Karpas-422 (cell line): ENCODE measurements around the gene AKNA. TPM values are rescaled to one million over a fixed set of nuclear protein-coding genes. Genes with fewer than 3 reads are reported as not detected.

ENCODE experiments used
- DNase-seq: peaks from one replicate; pipeline ENCODE4 v3.0.0-alpha.2; 2015
- H2AFZ ChIP-seq: fragments of 200-600 bp; sonication (generic); 2 replicates; pipeline ENCODE4 v1.6.1; 2014; ENCODE audit warnings: antibody characterized with exemption, low read length, mixed read lengths
- H3K27ac ChIP-seq: fragments of 200-600 bp; sonication (generic); 2 replicates; pipeline ENCODE4 v1.5.1; 2014; ENCODE audit warnings: mild to moderate bottlenecking, low read length, moderate library complexity
- H3K27me3 ChIP-seq: fragments of 200-600 bp; sonication (generic); 2 replicates; pipeline ENCODE4 v1.6.1; 2014; ENCODE audit warnings: low read length, mixed read lengths
- H3K36me3 ChIP-seq: fragments of 200-600 bp; sonication (generic); 2 replicates; pipeline ENCODE4 v1.6.1; 2014; ENCODE audit warnings: low read length, mixed read lengths; ENCODE audit not compliant: insufficient read depth
- H3K4me1 ChIP-seq: fragments of 200-600 bp; sonication (generic); 2 replicates; pipeline ENCODE4 v1.6.1; 2014; ENCODE audit warnings: mild to moderate bottlenecking, low read length, mixed read lengths
- H3K4me2 ChIP-seq: fragments of 200-600 bp; sonication (generic); 2 replicates; pipeline ENCODE4 v1.6.1; 2014; ENCODE audit warnings: low read length, low read depth, mild to moderate bottlenecking; ENCODE audit not compliant: poor library complexity, severe bottlenecking
- H3K4me3 ChIP-seq: fragments of 200-600 bp; sonication (generic); 2 replicates; pipeline ENCODE4 v1.5.1; 2014; ENCODE audit warnings: mild to moderate bottlenecking, antibody characterized with exemption, low read length, mixed read lengths
- H3K79me2 ChIP-seq: fragments of 200-600 bp; sonication (generic); 2 replicates; pipeline ENCODE4 v1.6.1; 2014; ENCODE audit warnings: mild to moderate bottlenecking, low read length, mixed read lengths
- H3K9ac ChIP-seq: fragments of 200-600 bp; sonication (generic); 2 replicates; pipeline ENCODE4 v1.6.0; 2014; ENCODE audit warnings: low read length
- H3K9me2 ChIP-seq: fragments of 200-600 bp; sonication (generic), shearing (Covaris generic); replicated peaks from 2 replicates; pipeline ENCODE4 v1.6.0; 2014; ENCODE audit warnings: mild to moderate bottlenecking, low read length, moderate library complexity; ENCODE audit not compliant: insufficient read depth
- H3K9me3 ChIP-seq: fragments of 300-700, 200-600 bp; sonication (generic); 2 replicates; pipeline ENCODE4 v1.6.1; 2014; ENCODE audit warnings: low read length, mixed read lengths
- H4K20me1 ChIP-seq: fragments of 200-600 bp; sonication (generic); 2 replicates; pipeline ENCODE4 v1.6.1; 2014; ENCODE audit warnings: mild to moderate bottlenecking, antibody characterized with exemption, low read length, low read depth; ENCODE audit not compliant: insufficient read depth
- total RNA-seq: library from RNA; depleted of rRNA; stranded (reverse); fragments of >200 nt; shearing (Covaris generic); gene quantifications from 2 replicates; pipeline ENCODE4 v1.2.3, GENCODE V29; 2014; ENCODE audit warnings: low replicate concordance

Gene AKNA
- total RNA-seq, 1 experiment from 2014 or later: 77.9 TPM

- no peaks in the 10 kb centered on the region for H3K9me2 ChIP-seq
- no peaks in the 10 kb centered on the region for H3K27me3 ChIP-seq
- no peaks in the 10 kb centered on the region for H4K20me1 ChIP-seq
- peaks cover 79% of the 10 kb centered on the region for H3K79me2 ChIP-seq
- H3K36me3 ChIP-seq: no peaks in the 10 kb centered on the region
- H3K4me3 ChIP-seq: peak overlapping the region; percentile 85
- H3K27ac ChIP-seq: peak overlapping the region; percentile 97
- H3K4me2 ChIP-seq: peak overlapping the region; percentile 92
- H3K4me1 ChIP-seq: peaks cover 77% of the 10 kb centered on the region
- no peak overlapping the region; the same call in 1 of the 2 replicates for H2AFZ ChIP-seq
- DNase-seq: peak; percentile 78
- H3K9me3 ChIP-seq: no peaks in the 10 kb centered on the region
- peak overlapping the region; percentile 90 for H3K9ac ChIP-seq
Observed at GRCh38 chr9:114389612-114390368, 2.0 kb upstream of the AKNA start.

- Histone ChIP-seq H3K27me3 (no peaks in the 10 kb centered on the region), H3K27ac (peak overlapping the region; percentile 97), H3K9ac (peak overlapping the region; percentile 90), H2AFZ (peak overlapping the region; percentile 3; the same call in 1 of the 2 replicates), H3K9me3 (no peaks in the 10 kb centered on the region), H3K4me2 (peak overlapping the region; percentile 92), H3K36me3 (no peaks in the 10 kb centered on the region), H3K4me1 (peaks cover 84% of the 10 kb centered on the region), H4K20me1 (no peaks in the 10 kb centered on the region), H3K4me3 (peak overlapping the region; percentile 85), H3K9me2 (no peaks in the 10 kb centered on the region), H3K79me2 (peaks cover 81% of the 10 kb centered on the region)
- DNase-seq: peak; percentile 62
Observed at GRCh38 chr9:114388764-114389375, 1.1 kb upstream of the AKNA start.

GRCh38 chr9:114388357-114388682 is 538 bp upstream of the AKNA start:
- DNase-seq: no peak
- Histone ChIP-seq H3K9me2 (no peaks in the 10 kb centered on the region), H3K79me2 (peaks cover 86% of the 10 kb centered on the region), H4K20me1 (no peaks in the 10 kb centered on the region), H3K4me3 (peak overlapping the region; percentile 85), H3K27me3 (no peaks in the 10 kb centered on the region), H3K4me1 (peaks cover 86% of the 10 kb centered on the region), H3K27ac (peak overlapping the region; percentile 97), H3K36me3 (no peaks in the 10 kb centered on the region), H3K4me2 (peak overlapping the region; percentile 92), H2AFZ (peak overlapping the region; percentile 3; the same call in 1 of the 2 replicates), H3K9me3 (no peaks in the 10 kb centered on the region), H3K9ac (peak overlapping the region; percentile 90)

GRCh38 chr9:114386886-114387679 is 699 bp downstream of the AKNA start:
- Histone ChIP-seq H3K36me3 (peaks cover under 1% of the 10 kb centered on the region; the same call in 1 of the 2 replicates), H4K20me1 (no peaks in the 10 kb centered on the region), H3K9ac (peak overlapping the region; percentile 90), H3K27ac (peak overlapping the region; percentile 97), H3K9me3 (no peaks in the 10 kb centered on the region), H3K4me1 (peaks cover 87% of the 10 kb centered on the region), H3K4me2 (peak overlapping the region; percentile 92), H3K9me2 (no peaks in the 10 kb centered on the region), H3K79me2 (peaks cover 91% of the 10 kb centered on the region), H2AFZ (no peak overlapping the region), H3K4me3 (peak overlapping the region; percentile 85), H3K27me3 (no peaks in the 10 kb centered on the region)
- peak; percentile 69 for DNase-seq

- H3K9me2 ChIP-seq: no peaks in the 10 kb centered on the region
- H3K9me3 ChIP-seq: no peaks in the 10 kb centered on the region
- H3K4me3 ChIP-seq: peak overlapping the region; percentile 85
- H3K4me1 ChIP-seq: peaks cover 88% of the 10 kb centered on the region
- peak overlapping the region; percentile 90 for H3K9ac ChIP-seq
- H3K27ac ChIP-seq: peak overlapping the region; percentile 97
- no peaks in the 10 kb centered on the region for H3K27me3 ChIP-seq
- no peaks in the 10 kb centered on the region for H4K20me1 ChIP-seq
- H2AFZ ChIP-seq: no peak overlapping the region
- peak overlapping the region; percentile 92 for H3K4me2 ChIP-seq
- DNase-seq: peak; percentile 56
- H3K79me2 ChIP-seq: peaks cover 93% of the 10 kb centered on the region
- peaks cover 4% of the 10 kb centered on the region; the same call in 1 of the 2 replicates for H3K36me3 ChIP-seq
Observed at GRCh38 chr9:114386361-114386885, 1.4 kb downstream of the AKNA start.

- Histone ChIP-seq H3K4me1 (peaks cover 88% of the 10 kb centered on the region), H3K4me3 (peak overlapping the region; percentile 85), H3K79me2 (peaks cover 93% of the 10 kb centered on the region), H3K27ac (peak overlapping the region; percentile 97), H2AFZ (no peak overlapping the region), H3K9ac (peak overlapping the region; percentile 90), H4K20me1 (no peaks in the 10 kb centered on the region), H3K9me2 (no peaks in the 10 kb centered on the region), H3K4me2 (peak overlapping the region; percentile 92), H3K36me3 (peaks cover 4% of the 10 kb centered on the region; the same call in 1 of the 2 replicates), H3K27me3 (no peaks in the 10 kb centered on the region), H3K9me3 (no peaks in the 10 kb centered on the region)
- DNase-seq: peak; percentile 93
Observed at GRCh38 chr9:114385397-114386181, 2.2 kb downstream of the AKNA start.

- Histone ChIP-seq H3K9ac (peak overlapping the region; percentile 90), H3K9me2 (no peaks in the 10 kb centered on the region)
Observed at GRCh38 chr9:114384836-114385396, 2.9 kb downstream of the AKNA start.

More at GRCh38 chr9:114384836-114385396, 2.9 kb downstream of the AKNA start:
- H3K79me2 ChIP-seq: peaks cover 95% of the 10 kb centered on the region
- DNase-seq: no peak
- H2AFZ ChIP-seq: no peak overlapping the region
- peaks cover 88% of the 10 kb centered on the region for H3K4me1 ChIP-seq
- H3K4me2 ChIP-seq: peak overlapping the region; percentile 92
- peak overlapping the region; percentile 85 for H3K4me3 ChIP-seq
- H3K27ac ChIP-seq: peak overlapping the region; percentile 97
- H3K36me3 ChIP-seq: peaks cover 8% of the 10 kb centered on the region
- H3K27me3 ChIP-seq: no peaks in the 10 kb centered on the region
- no peaks in the 10 kb centered on the region for H3K9me3 ChIP-seq
- H4K20me1 ChIP-seq: no peaks in the 10 kb centered on the region
